HG03139 (cell line): ENCODE data around the gene SETDB2.
A peak's percentile ranks its signal among the peaks of the same experiment; 100 is the strongest.

ENCODE experiments used
- ATAC-seq: cut with Tn5 transposase; IDR thresholded peaks from one replicate; pipeline ENCODE4 v1.9.1; 2021; ENCODE audit not compliant: unreplicated experiment

Gene SETDB2, protein sequence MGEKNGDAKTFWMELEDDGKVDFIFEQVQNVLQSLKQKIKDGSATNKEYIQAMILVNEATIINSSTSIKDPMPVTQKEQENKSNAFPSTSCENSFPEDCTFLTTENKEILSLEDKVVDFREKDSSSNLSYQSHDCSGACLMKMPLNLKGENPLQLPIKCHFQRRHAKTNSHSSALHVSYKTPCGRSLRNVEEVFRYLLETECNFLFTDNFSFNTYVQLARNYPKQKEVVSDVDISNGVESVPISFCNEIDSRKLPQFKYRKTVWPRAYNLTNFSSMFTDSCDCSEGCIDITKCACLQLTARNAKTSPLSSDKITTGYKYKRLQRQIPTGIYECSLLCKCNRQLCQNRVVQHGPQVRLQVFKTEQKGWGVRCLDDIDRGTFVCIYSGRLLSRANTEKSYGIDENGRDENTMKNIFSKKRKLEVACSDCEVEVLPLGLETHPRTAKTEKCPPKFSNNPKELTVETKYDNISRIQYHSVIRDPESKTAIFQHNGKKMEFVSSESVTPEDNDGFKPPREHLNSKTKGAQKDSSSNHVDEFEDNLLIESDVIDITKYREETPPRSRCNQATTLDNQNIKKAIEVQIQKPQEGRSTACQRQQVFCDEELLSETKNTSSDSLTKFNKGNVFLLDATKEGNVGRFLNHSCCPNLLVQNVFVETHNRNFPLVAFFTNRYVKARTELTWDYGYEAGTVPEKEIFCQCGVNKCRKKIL

DNA sequence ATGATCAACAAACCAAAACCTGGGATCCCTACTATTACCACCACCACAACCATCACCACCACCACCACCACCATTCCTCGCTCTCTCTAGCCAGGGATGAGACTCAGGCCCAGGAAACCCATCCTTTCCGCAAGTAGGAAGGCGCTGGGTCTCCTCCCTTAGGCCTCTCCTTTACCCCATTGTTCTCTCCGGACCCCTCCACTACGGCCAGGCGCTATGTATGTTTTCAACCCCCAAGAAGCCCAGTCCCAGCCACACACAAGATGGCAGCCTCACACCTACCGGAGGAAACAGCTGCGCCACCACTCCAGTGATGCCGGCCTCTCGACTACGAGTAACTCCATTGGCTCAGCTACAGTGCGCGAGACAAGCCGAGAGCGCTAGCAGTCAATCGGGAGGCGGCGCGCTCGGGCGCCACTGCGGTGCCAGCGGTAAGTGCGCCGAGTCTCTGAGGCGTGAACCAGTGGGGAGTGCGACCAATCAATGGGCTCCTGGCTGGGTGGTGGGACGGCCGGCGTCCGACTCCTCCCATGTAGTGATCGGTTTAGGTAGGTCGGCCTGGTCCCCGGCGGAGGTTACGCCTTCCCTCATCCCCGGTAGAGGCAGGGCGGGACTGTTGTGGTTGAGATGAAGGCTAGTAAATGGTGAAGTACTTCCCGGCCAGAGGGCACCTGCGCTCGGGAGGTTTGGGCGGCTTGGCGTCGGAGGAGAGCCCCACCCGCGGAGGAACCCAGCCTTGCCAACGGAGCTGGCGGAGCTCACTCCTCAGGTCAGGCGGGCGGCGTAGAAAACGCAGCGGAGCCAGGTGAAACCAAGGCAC is at the start of gene SETDB2, which contains the start of gene CAB39L:
Gene SETDB2, plus strand, starts transcription at position 571 of the 820 bp plus-strand sequence. CDS start 7,620 bp downstream, outside the sequence.
Gene CAB39L, minus strand, starts transcription at position 361 of the 820 bp plus-strand sequence. CDS start 61,154 bp downstream, outside the sequence.
- ATAC-seq: peak; percentile 93

DNA sequence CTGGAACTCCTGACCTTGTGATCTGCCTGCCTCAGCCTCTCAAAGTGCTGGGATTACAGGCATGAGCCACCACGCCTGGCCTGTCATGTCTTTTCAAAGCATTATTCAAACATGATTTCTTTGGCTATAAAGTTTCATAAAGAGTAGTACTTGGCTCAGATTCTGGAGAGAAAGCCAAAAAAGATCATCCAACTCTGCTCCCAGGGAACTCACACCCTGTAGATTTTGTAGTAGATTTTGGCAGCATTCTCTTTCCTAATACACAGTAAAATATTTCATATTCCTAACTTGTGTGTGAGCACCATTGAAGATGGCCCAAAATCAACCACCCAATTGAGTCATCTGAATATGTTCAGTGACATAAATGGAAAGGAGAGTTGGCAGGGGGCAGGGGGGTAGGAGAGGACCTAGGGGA is 48.6 kb upstream of the SETDB2 start:
- ATAC-seq: no peak

DNA sequence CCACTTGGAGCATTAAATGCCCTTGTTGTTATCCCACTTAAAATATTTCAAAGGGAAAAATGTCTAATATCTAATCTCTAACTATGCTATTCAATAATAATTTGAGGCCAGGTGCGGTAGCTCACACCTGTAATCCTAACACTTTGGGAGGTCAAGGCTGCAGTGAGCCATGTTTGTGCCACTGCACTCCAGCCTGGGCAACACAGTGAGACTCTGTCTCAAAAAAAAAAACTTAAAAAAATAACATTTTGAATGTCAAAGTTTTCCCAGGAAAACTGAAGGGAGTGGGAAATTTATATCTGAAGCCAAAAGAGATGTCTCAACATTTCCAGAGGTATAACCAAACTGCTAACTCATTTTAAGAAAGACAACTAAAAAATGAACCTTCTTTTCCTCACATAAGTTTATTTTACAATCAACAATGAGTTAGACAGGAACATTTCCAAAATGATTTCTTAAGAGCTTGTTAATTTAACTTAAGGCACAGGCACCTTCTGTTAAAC is 48.1 kb upstream of the SETDB2 start:
- ATAC-seq: no peak

DNA sequence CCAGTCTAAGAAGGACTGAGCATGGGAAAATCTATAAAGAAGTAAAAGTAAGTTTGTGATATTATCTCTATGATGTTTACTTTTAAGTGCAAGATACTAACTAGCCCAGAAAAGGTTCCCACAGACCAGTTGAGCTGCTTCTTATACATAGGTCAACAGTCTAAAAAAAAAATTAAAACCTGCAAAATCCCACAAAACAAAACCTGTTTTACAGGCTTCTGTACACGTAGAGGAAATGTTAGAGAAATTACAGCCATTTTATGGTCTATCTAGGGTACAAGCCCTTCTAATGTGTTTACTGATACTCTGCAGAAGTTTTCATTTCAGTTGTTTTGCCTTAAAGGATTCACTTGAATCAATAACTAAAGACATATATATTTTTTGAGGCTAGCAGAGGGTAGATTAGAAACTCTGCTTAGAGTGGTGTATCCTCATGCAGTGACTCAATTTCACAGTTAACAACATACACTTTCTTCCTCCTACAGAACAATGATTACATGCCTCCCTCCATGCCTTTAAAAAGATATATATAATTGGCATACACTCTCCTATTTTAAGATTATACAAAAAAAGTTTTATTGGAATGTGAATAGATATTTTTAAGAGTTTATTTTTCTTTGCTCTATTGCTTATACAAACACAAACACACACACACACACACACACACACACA is 44.1 kb upstream of the SETDB2 start:
- no peak for ATAC-seq

DNA sequence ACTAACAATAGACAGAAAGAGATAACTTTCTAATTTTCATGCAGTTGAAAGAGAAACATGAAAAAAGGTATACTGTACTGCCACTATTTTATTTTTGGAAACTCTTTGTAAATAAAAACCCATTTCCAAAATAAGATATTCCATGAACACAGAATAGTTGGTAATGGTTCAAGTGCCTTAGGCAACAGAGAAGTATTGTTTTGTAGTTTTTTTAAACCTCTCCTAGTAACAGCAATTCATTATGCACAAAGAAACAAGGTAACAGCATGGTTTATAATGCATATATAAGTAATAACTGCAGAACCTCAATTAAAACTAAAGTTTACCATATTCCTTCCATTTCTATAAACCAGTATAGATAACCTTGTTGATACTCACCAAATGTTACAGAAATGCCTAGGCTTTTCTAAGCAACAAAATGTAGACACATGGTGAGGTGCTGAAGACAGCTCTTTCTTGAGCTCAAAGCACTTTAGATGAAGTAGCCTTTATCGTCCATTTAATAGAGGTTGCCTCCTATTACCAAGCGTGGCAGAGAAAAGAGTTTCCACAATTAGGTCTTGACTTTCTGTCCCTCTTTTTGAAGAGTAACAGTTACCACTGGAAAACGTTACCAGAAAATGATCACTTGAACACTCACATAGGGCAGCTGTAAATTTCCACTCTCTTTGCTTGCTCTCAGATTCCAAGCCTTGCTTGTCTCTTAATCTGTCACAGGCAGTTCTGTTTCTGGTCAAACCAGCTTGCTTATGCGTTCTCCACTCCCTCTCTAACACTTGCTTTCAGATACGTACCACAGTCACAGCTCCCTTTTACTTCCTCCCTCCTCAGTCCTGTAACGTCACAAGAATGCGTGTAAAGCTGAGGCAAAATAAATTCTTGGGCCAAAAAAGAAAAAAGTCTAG is 43.1 kb upstream of the SETDB2 start:
- no peak for ATAC-seq

DNA sequence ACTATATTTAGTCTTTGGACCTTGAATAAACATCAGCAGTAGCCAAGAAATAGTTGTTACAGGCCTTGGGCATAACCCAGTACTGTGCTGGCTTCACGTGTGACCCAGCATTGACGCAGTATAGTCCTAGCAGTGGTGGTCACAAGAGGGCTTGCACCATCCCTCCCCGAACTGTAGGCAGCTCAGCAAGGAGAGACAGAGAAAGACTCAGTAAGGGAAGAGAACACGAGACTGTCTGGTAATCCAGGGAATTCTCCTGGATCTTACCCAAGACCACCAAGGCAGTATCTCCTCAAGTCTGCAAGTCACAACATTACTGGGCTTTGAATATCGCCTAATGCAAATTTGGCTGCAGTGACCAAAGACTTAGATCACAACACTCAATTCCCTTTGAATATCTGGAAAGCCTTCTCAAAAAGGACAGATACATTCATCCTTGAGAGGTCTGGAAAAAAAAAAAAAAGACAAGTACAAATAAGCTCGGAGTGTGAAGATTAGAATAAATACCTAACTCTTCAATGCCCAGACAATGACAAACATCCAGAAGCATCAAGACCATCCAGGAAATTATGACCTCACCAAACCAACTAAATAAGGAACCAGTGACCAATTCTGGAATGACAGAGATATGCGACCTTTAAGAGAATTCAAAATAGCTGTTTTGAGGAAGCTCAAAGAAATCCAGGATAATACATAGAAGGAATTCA is 39.9 kb upstream of the SETDB2 start:
- ATAC-seq: no peak

DNA sequence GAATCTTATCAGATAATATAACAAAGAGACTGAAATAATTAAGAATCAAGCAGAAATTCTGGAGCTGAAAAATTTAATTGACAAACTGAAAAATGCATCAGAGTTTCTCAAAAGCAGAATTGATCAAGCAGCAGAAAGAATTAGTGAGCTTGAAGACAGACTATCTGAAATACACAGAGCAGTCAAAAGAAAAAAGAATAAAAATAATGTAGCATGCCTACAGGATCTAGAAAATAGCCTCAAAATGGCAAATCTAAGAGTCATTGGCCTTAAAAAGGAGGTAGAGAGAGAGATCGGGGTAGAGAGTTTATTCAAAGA is 39.4 kb upstream of the SETDB2 start:
- ATAC-seq: no peak

DNA sequence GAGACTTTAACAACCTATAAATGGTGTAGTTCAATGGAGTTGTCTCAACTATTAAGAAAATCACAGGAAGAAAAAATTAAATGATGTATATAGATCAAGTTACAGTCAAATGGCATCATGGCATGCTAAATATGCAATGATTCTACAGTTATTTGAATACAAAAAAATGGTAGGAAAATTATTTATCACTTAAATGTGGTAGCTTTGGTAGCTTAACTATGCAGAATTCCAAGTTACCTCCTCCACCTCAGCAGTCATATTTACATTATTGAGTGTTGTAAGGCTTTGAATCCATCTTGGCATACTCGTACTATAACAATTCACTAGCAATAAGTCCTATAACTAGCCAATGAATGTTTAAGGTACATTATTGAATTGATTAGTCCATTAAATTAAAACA is 37.0 kb upstream of the SETDB2 start:
- ATAC-seq: no peak

DNA sequence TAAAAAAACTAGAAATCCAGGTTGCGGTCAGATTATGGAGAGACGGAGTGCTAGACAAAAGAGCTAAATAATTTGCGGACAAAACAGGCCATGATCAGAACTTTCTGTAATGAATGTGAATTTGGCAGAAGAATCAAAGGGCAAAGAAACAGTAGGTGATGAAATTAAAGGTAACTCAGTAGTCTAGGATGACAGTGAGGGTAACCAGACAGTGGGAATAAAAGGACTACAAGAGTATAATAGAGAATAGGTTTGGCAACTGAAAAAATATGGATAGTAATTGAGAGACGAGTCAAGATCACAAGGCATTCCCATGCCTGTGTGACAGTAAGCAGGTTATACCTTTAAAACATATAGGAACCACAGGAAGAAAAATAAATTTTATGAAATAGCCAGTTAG is 36.1 kb upstream of the SETDB2 start:
- no peak for ATAC-seq

DNA sequence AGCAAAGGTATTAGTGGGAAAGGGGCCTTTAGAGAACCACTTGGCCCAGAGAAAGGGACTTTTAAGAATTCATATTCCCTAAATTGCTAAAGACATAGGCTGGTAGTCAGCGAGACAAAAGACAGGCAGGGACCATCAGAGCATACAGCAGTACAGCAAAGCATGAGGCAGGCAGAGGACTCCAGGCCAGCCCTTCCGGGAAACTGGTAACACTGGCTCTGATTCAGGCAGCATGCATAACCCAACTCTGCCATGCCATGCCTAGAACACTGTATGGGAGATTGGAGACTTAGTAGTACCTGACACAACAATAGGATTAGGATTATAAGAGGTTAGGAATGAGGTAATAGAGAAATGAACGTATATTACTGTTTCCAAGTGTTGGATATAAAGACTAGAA is 35.1 kb upstream of the SETDB2 start:
- ATAC-seq: no peak

DNA sequence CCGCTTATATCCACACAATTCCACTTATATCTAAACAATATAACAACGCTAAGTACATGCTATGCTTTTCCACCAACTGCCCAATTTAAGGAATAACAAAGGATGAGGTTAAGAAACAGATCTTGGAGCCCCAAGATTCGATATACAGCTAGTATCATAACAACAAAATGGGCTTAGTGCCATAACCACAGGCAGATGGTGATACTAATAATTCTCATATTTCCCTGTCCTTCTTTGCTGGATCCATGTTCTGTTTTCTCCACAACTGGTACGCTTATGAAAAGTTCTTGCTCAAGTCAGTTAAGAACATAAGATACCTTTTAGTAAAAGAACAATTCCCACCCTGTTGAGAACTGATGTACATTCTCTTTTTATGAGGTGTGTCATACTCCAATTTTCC is 34.1 kb upstream of the SETDB2 start:
- ATAC-seq: no peak

DNA sequence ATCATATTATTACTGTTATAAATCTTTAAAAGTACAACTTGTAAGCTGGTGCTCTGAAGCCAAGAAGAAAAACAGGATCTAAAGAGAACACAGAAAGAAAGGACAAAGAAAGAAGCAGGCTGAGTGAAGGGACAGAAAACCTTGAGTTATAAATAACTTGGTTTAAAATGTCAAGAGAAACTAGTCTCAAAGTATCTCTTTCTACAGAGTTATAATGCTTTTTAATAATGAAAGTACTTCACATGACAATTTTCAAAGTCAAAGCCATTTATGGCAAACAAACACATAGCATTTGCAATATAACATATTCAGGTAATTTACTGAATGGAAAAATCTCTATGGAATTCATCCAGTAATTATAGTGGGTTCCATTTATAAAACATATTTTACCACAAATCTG is 33.6 kb upstream of the SETDB2 start:
- no peak for ATAC-seq

DNA sequence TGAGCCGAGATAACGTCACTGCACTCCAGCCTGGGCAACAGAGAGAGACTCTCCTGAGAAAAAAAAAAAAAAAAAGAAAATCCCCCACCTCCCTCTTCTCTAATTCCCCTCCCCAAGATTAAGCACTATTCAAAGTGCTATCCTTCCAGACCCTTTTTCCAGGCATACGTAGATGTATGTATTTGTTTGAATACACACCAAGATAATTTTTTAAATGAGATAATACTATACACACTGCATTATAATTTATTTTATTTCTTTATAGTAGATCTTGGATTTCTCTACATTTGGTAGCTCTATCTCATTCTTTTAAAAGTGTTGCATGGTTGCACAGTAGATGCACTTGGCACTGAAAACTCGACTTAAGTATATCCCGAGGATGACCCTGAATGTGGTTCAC is 32.7 kb upstream of the SETDB2 start:
- ATAC-seq: no peak

DNA sequence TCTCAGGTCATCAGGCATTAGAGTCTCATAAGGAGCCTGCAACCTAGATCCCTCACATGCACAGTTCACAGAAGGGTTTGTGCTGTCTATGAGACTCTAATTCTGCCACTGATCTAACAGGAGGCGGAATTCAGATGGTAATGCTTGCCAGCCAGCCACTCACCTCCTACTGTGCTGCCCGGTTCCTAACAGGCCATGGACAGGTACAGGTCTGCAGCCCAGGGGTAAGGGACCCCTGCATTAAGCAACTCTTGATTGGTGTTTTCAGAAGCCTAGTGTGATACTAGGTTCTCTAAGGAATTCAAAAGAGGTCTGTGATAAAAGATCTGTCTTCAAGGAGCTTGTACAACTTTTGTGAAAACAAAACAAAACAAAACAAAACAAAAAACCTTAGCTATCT is 31.3 kb upstream of the SETDB2 start:
- no peak for ATAC-seq

DNA sequence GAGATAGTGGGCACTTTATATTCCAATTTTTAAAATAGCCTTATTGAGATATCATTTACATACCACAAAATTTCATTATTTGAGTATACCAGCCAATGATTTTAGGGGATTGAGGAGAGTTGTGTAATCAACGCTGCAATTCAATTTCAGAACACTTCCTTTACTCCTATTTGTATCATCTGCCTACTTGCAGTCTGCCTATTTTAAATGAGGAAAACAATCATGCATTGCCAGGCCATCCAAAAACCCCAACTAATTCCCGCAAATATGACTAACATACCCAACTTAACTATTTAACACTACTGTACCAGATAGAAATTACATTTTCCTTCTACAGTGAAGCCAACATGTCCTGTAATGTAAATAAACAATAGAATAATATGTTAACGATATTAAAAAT is 26.9 kb upstream of the SETDB2 start:
- no peak for ATAC-seq

DNA sequence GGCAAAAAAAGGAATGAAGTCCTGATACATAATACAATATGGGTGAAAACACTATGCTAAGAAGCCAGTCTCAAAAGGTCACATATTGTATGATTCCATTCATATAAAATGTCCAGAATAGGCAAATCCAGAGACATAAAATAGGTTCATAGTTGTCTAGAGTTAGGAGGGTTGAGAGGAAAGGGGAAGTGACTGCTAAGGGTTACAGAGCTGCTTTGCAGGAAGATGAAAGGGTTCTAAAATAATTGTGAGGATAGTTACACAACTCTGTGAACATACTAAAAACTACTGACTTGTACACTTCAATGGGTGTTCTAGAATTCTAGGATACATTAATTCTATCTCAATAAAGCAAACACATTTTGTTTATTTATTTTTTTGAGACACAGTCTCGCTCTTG is 25.9 kb upstream of the SETDB2 start:
- no peak for ATAC-seq

DNA sequence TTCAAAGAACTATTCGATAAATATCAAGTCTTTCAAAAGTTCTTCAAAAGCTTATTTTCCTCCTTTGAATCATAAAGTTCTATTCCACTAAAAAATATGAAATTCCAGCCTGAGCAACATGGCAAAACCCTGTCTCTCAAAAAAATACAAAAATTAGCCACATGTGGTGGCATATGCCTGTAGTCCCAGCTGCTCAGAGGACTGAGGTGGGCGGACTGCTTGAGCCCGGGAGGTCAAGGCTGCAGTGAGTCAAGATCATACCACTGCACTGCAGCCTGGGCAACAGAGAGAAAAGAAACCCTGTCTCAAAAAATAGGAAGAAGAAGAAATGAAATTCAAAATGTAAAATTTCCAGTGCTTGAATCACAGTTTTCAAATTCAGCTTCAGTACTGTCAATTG is 24.8 kb upstream of the SETDB2 start:
- ATAC-seq: no peak

DNA sequence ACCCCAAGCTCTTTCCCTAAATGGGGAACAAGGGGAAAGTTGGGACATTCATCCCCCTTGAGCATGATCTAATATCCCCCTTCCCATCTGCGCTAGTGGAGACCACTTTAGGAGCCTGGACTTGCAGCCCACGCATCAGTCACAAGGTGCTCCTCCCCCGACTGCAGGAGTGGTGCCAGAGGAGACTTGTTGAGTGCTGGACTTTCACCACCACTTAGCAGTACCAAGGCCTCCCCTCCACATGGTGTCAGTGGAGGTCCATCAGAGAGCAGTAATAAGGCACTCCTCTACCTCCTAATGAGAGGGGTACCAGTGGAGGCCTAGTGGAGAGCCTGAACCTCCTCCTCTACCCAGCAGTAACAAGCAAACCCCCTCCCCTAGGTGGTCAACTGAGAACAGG is 22.7 kb upstream of the SETDB2 start:
- no peak for ATAC-seq

DNA sequence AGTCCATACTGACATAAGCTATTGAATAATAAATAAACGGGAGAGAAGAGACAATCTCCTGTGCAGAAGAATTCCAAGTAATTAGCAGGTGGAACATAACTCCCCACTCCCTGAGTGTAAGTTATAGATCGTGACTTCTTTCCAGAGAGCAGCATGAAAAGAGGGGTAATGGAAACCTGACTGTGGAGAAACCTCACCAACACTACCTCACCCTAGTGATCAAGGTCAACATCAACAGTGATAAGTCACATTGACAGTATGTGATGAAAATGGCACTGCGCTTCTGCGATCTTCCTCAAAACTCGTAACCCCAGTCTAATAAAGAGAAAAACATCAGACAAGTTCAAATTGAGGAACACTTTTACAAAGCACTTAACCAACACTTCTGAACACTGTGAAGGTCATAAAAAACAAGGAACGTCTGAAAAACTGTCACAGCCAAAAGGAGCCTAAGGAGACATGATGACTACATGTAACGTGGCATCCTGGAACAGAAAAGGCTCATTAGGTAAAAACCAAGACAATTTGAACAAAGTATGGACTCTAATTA is 20.0 kb upstream of the SETDB2 start:
- no peak for ATAC-seq
